ENCODE results near the gene KCNAB1. TPM values are rescaled to one million over a fixed set of nuclear protein-coding genes. Genes with fewer than 3 reads are reported as not detected.
A peak's percentile ranks its signal among the peaks of the same experiment; 100 is the strongest.

KCNAB1 gene
- total RNA-seq, 1 donor from 2014 or later: 0.79 TPM

DNA sequence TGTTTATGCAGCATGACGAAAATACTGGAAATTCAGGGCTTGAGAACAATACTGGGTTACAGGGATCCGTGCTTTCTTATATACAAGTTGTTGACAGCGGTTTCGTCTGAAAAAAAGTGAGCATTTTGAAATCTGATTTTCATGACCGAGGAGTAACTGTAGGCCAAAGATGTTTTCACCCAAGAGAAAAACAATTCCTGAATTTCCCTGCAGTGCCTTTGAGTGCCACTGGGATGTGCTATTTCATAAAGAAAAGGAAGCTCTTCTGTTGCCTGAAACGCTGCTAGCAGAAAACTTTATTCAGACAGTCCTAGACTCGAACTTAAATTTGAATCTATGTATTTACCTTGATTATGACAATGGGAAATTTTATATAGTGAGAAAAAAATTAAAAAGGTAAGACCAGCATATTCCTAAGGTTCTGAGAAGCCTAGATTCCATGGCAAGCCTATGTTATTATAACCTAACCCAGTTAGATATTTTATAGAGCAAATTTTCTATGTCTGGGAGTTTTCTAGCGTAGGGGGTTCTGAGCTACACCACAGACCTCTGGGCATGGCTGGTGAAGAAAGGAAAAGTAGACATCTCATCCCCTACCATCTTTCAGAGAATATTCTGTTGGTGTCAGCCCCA lies 30.2 kb downstream of the KCNAB1 start:
- TF ChIP-seq, protein P1, sequence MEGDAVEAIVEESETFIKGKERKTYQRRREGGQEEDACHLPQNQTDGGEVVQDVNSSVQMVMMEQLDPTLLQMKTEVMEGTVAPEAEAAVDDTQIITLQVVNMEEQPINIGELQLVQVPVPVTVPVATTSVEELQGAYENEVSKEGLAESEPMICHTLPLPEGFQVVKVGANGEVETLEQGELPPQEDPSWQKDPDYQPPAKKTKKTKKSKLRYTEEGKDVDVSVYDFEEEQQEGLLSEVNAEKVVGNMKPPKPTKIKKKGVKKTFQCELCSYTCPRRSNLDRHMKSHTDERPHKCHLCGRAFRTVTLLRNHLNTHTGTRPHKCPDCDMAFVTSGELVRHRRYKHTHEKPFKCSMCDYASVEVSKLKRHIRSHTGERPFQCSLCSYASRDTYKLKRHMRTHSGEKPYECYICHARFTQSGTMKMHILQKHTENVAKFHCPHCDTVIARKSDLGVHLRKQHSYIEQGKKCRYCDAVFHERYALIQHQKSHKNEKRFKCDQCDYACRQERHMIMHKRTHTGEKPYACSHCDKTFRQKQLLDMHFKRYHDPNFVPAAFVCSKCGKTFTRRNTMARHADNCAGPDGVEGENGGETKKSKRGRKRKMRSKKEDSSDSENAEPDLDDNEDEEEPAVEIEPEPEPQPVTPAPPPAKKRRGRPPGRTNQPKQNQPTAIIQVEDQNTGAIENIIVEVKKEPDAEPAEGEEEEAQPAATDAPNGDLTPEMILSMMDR (conservative IDR thresholded peaks at IDR 0.05): peak; percentile 92
- Mint-ChIP-seq H3K4me3 (peak overlapping the region; percentile 42), H3K36me3 (ENCODE audit: low read depth) (peaks cover 2% of the 10 kb centered on the region), H3K4me1 (peaks cover 29% of the 10 kb centered on the region), H3K27ac (ENCODE audit: unreplicated experiment) (peak overlapping the region; percentile 92), H3K27me3 (ENCODE audit: low read depth) (no peaks in the 10 kb centered on the region), H3K9me3 (peaks cover 10% of the 10 kb centered on the region)
- peak; percentile 34 for DNase-seq (ENCODE audit: low read depth, low spot score)

DNA sequence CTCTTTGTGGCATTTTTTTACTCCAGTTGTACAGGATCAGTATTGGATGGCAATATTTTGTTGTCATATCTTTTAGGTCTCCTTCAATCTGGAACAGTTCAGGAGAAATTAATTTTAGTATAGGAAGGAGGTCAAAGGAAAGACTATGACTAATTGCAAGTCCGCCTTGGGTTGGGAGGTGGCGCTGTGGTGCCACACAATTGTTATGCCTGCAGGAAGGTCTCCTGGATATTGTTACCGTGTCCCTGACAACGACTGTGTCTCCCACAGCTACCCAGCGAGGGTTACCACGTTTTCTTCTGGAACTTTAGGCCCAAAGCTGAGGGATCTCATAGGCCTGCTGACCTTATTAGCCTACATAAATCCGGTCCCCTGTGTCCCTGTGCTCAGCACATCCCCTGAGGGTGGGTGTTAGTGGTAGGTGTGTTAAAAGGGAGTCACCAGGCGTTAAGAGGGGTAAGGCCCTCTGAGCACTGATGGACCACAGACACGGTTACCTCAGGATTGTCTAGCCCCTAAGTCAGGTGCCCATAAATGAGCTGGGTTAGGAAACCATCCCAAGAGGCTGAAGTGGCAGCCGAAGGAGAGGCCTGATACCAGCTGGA lies 31.5 kb downstream of the KCNAB1 start:
- Mint-ChIP-seq H3K4me1 (peaks cover 23% of the 10 kb centered on the region), H3K9me3 (peaks cover 18% of the 10 kb centered on the region), H3K27me3 (ENCODE audit: low read depth) (no peaks in the 10 kb centered on the region), H3K36me3 (ENCODE audit: low read depth) (peaks cover 2% of the 10 kb centered on the region), H3K27ac (ENCODE audit: unreplicated experiment) (peak overlapping the region; percentile 8), H3K4me3 (no peak overlapping the region)
- peak; percentile 59 for DNase-seq (ENCODE audit: low read depth, low spot score)
- TF ChIP-seq, protein P1 (conservative IDR thresholded peaks at IDR 0.05): peak; percentile 92

DNA sequence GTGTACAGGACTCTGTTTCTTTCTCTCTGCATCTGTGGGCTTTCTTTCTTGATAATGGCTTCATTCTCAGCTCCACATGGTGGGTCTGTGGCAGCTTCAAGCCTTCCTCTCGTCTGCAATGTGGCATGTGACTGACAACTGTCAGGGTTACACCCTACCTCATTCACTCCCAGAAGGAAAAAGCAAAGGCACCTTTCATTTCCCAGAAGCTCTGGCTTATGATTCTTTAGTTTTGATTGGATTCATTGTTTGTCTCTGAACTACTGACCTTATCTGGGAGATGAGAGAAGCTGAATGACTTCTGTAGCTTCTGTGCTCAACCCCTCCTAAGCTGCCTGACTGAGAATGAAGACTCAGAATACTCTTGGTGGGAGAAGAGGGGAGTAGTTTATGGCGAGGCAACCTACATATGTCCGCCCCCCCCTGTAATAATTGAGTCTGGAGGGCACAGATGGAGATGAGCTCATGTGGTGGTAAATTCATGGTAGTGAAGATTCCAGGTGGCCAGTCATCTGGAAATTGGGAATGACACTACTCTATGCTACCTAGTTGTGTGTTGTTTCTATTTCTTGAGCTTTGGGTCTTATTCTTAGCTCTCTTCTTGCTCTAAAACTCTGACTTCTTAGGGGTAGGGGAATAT lies 38.4 kb downstream of the KCNAB1 start:
- Mint-ChIP-seq H3K9me3 (peaks cover 18% of the 10 kb centered on the region), H3K27me3 (ENCODE audit: low read depth) (no peaks in the 10 kb centered on the region), H3K4me1 (peaks cover 17% of the 10 kb centered on the region), H3K27ac (ENCODE audit: unreplicated experiment) (no peak overlapping the region), H3K36me3 (ENCODE audit: low read depth) (peaks cover 2% of the 10 kb centered on the region), H3K4me3 (no peak overlapping the region)
- no peak for DNase-seq (ENCODE audit: low read depth, low spot score)
- TF ChIP-seq, protein P1 (conservative IDR thresholded peaks at IDR 0.05): no peak

DNA sequence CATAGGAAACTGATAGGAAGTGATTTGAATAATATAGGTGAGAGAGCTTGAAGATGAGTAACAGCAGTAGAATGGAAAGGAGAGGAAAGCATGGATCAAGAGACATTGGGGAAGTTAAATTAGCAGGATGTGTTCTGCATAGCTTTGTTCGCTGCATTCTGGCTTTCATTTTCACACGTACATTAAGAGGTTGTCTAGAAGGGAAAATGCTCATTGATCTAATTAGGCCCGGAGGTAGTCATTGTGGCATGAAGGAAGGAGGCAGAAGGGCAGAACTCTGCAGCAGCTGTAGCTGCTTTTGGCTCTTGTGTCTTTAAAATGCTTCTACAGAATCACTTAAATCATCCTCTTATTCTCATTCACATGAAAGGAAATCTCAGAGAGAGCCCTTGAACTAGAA lies 40.3 kb downstream of the KCNAB1 start:
- DNase-seq (ENCODE audit: low read depth, low spot score): no peak
- H3K9me3 Mint-ChIP-seq: peaks cover 8% of the 10 kb centered on the region
- TF ChIP-seq, protein P1 (conservative IDR thresholded peaks at IDR 0.05): no peak
- peaks cover 17% of the 10 kb centered on the region for H3K4me1 Mint-ChIP-seq
- H3K36me3 Mint-ChIP-seq (ENCODE audit: low read depth): no peaks in the 10 kb centered on the region
- no peak overlapping the region for H3K27ac Mint-ChIP-seq (ENCODE audit: unreplicated experiment)
- no peak overlapping the region for H3K4me3 Mint-ChIP-seq
- H3K27me3 Mint-ChIP-seq (ENCODE audit: low read depth): no peaks in the 10 kb centered on the region

DNA sequence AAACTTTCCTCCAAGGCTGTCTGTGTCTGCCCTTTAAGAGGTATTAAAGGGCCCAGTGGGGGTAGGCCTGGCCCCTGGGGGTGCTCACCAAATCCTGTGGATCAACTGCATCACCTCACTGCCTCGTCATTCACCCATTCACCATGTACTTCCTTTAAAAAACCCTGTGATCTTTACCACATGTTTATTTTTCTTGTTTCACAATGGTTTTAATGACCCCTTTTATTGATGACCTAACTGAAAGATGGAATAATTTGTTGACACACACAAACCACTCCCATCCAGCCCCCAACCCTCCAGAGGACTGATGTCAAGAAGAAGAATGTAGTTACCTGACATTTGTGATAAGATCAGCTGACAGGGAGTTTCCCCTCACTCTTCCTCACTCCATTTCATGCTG lies 40.8 kb downstream of the KCNAB1 start:
- TF ChIP-seq, protein P1 (conservative IDR thresholded peaks at IDR 0.05): no peak
- Mint-ChIP-seq H3K4me3 (no peak overlapping the region), H3K9me3 (peaks cover 6% of the 10 kb centered on the region), H3K4me1 (peaks cover 17% of the 10 kb centered on the region), H3K27me3 (ENCODE audit: low read depth) (no peaks in the 10 kb centered on the region), H3K27ac (ENCODE audit: unreplicated experiment) (no peak overlapping the region), H3K36me3 (ENCODE audit: low read depth) (no peaks in the 10 kb centered on the region)
- DNase-seq (ENCODE audit: low read depth, low spot score): no peak

Measured in neural crest cell (in vitro differentiated cells).